Tibial artery (tissue), 4 donors: ENCODE data around the gene INTS7.

Experiments
- DNase-seq, 2 donors: peaks; one replicate each; pipeline ENCODE4 v3.0.0-alpha.2; 2019
- H3K27ac ChIP-seq, 2 donors: fragments of 200-600 bp; sonication (generic) in 1 of 2; 1 replicate in 1 of 2; 2 replicates in 1 of 2; pipeline ENCODE4 v1.5.1; 2018 to 2019; ENCODE audit warnings: mild to moderate bottlenecking in 1 of 2
- H3K27me3 ChIP-seq, 2 donors: fragments of 200-600 bp; sonication (generic) in 1 of 2; one replicate each; pipeline versions ENCODE4 v1.5.1 to v1.6.0; 2016 to 2019
- H3K36me3 ChIP-seq, 3 donors: fragments of 200-600 bp; sonication (generic) in 2 of 3; one replicate each; pipeline ENCODE4 v1.5.1; 2016 to 2019; ENCODE audit warnings: mild to moderate bottlenecking in 2 of 3
- H3K4me1 ChIP-seq, 4 donors: fragments of 200-600 bp; sonication (generic) in 2 of 4; 1 replicate in 3 of 4; 2 replicates in 1 of 4; pipeline ENCODE4 v1.5.1; 2016 to 2019
- H3K4me3 ChIP-seq, 2 donors: fragments of 200-600 bp; sonication (generic) in 1 of 2; 1 replicate in 1 of 2; 2 replicates in 1 of 2; pipeline ENCODE4 v1.5.1; 2018 to 2019; ENCODE audit warnings: mild to moderate bottlenecking in 2 of 2
- H3K9me3 ChIP-seq, 3 donors: fragments of 200-600 bp; sonication (generic) in 1 of 3; one replicate each; pipeline ENCODE4 v1.5.1; 2016 to 2019
- CTCF ChIP-seq, 2 experiments: fragments of 200-600 bp in 1 of 2; fragments of 450-650 bp in 1 of 2; IDR thresholded peaks; one replicate each; pipeline ENCODE4 v1.5.1; 2017 to 2019; ENCODE audit warnings: antibody characterized with exemption in 2 of 2, mild to moderate bottlenecking in 1 of 2, moderate library complexity in 1 of 2
- intact Hi-C: fragments of 100-400 bp; cut with DNase I; formaldehyde crosslinking; loops from one replicate; pipeline ENCODE4 v1.15.0; 2023; ENCODE audit warnings: low total_unique reads

INTS7 gene

GRCh38 chr1:212045981-212046380 is 10.6 kb upstream of the INTS7 start:
- Histone ChIP-seq H3K9me3 (no peaks in the 10 kb centered on the region), H3K27me3 (no peaks in the 10 kb centered on the region), H3K4me3 (no peak overlapping the region), H3K4me1 (no peaks in the 10 kb centered on the region), H3K27ac (no peak overlapping the region), H3K36me3 (no peaks in the 10 kb centered on the region)
- intact Hi-C loops: no loop called here
- no peak for DNase-seq
- TF ChIP-seq CTCF (IDR thresholded peaks at IDR 0.05): no peak

GRCh38 chr1:212044851-212045250 is 9.5 kb upstream of the INTS7 start:
- no peak overlapping the region for H3K27ac ChIP-seq
- no peaks in the 10 kb centered on the region for H3K36me3 ChIP-seq
- no peaks in the 10 kb centered on the region for H3K27me3 ChIP-seq
- H3K4me3 ChIP-seq: no peak overlapping the region
- intact Hi-C loops: no loop called here
- no peaks in the 10 kb centered on the region for H3K9me3 ChIP-seq
- no peaks in the 10 kb centered on the region for H3K4me1 ChIP-seq
- no peak for TF ChIP-seq CTCF (IDR thresholded peaks at IDR 0.05)
- DNase-seq: no peak

- no peak for TF ChIP-seq CTCF (IDR thresholded peaks at IDR 0.05)
- Histone ChIP-seq H3K27ac (no peak overlapping the region), H3K4me1 (no peaks in the 10 kb centered on the region), H3K36me3 (no peaks in the 10 kb centered on the region), H3K4me3 (no peak overlapping the region), H3K27me3 (no peaks in the 10 kb centered on the region), H3K9me3 (no peaks in the 10 kb centered on the region)
- no peak for DNase-seq
- intact Hi-C loops: no loop called here
These were observed 7.1 kb upstream of the INTS7 start for GRCh38 chr1:212042436-212042835.

GRCh38 chr1:212040629-212041412 is 5.5 kb upstream of the INTS7 start:
- no peak for TF ChIP-seq CTCF (IDR thresholded peaks at IDR 0.05)
- Histone ChIP-seq H3K4me1 (peaks cover 0 to 4% (median 4%) of the 10 kb centered on the region in 4 donors), H3K4me3 (no peak overlapping the region), H3K27ac (no peak overlapping the region), H3K27me3 (no peaks in the 10 kb centered on the region), H3K9me3 (no peaks in the 10 kb centered on the region), H3K36me3 (no peaks in the 10 kb centered on the region)
- intact Hi-C loops: no loop called here
- DNase-seq: no peak

- intact Hi-C loops: loop anchor here (10.0 kb wide), 1 partner anchor 415 kb away; no protein-coding TSS in a partner anchor
These were observed 4.3 kb upstream of the INTS7 start for GRCh38 chr1:212039622-212040021.

More at GRCh38 chr1:212039622-212040021, 4.3 kb upstream of the INTS7 start:
- no peaks in the 10 kb centered on the region for H3K9me3 ChIP-seq
- DNase-seq: no peak
- H3K4me3 ChIP-seq: no peak overlapping the region
- no peak overlapping the region for H3K27ac ChIP-seq
- H3K4me1 ChIP-seq: peaks cover 0 to 6% (median 4%) of the 10 kb centered on the region in 4 donors
- H3K27me3 ChIP-seq: no peaks in the 10 kb centered on the region
- TF ChIP-seq CTCF (IDR thresholded peaks at IDR 0.05): no peak
- H3K36me3 ChIP-seq: no peaks in the 10 kb centered on the region
